GM04504 (cell line): Measurements from ENCODE around the gene UCHL5.
"Not testable (repeated sequence)": the region's sequence is repeated elsewhere in the genome, so short reads cannot be mapped to it uniquely, and the experiment has no call there.

ENCODE experiments used
- DNase-seq: peaks from one replicate; pipeline ENCODE4 v3.0.0-alpha.2; 2012; ENCODE audit warnings: low read depth

UCHL5 gene

DNA sequence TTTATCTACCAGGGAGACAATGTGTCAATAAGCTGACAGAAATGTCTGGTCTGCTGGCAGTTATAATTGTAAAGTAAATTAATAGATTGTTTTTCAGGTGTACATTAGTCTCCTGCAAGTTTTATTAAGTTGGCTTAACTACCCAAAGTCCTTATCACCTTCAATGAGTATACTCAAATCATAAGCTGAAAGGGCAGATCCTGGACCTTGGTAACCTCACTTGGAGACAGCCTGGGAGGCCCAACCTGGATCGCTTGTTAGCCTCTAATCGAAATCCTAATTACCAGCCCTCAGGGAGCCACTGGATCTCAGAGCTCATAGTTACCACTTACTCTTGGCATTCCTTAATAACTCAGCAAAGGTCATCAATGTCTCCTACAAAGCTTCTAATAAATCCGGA is 49.7 kb downstream of the UCHL5 start:
- DNase-seq, result no peak

DNA sequence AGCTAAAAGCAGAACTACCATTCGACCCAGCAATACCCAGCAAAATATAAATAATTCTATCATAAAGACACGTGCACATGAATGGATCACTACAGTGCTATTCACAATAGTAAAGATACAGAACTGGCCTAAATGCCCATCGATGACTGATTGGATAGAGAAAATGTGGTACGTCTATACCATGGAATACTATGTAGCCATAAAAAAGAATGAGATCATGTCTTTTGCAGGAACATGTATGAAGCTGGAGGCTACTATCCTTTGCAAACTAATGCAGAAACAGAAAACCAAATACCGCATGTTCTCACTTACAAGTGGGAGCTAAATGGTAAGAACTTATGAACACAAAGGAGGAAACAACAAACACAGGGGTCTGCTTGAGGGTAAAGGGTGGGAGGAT is 53.4 kb downstream of the UCHL5 start:
- DNase-seq, result no peak

DNA sequence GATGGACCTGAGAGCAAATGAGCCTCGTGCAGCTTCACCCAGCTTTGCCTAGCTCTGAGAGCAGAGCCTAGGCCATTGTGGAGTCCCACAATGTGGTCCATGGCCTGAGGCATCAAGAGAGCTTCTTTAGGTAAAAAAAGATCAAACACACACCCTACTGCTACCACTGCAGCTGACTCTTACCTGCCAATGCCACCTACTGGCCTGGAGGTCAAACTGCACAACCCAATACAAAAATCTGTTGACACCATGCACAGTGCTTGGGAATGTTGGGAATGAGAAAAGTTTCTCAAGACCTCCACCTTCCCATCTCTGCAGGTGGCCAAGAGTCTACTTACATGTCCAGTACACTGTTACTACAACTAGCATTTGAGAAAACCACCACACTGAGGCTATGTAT is 60.6 kb downstream of the UCHL5 start:
- DNase-seq, result no peak

DNA sequence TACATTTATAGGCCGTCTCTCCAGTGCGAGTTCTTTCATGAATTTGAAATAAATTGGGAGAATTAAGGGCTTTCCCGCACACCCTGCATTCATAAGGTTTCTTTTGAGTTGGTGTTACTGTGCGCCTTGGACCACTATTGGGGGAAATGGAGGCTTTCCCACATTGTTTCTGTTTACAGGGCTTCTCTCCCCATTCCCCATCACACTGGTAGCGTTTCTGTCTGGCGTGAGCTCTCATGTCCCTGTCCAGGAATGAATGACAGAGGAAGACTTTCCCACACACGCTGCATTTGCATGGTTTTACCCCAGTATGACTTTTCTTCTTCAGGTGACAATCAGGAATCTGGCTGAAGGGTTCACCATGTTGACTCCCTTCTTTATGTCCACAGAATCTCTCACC is 65.0 kb downstream of the UCHL5 start:
- no peak for DNase-seq

DNA sequence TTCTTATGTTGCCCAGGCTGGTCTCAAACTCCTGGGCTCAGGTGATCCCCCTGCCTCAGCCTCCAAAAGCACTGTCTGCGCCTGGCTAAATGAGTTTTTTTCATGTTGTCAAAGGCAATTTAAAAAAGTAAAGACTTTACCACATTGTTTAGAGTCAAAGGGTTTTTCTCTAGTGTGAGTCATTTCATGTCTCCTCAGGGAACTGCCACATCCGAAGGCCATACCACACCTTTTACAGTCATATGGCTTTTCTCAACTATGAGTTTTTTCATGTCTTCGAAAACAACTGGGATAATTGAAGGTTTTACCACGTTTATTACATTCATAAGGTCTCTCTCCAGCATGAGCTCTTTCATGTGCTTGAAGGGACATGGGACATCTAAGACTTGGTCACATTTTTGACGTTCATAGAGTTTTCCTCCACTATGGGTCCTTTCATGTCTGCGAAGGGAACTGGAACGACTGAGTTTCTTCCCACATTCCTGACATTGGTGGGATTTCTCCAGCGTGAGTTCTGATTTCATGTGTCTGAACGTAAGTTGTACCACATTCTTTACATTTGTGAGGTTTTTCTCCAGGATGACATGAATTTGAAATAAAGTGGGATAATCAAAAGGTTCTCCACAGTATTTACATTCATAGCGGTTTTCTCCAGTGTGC is 65.6 kb downstream of the UCHL5 start:
- DNase-seq, result no peak

DNA sequence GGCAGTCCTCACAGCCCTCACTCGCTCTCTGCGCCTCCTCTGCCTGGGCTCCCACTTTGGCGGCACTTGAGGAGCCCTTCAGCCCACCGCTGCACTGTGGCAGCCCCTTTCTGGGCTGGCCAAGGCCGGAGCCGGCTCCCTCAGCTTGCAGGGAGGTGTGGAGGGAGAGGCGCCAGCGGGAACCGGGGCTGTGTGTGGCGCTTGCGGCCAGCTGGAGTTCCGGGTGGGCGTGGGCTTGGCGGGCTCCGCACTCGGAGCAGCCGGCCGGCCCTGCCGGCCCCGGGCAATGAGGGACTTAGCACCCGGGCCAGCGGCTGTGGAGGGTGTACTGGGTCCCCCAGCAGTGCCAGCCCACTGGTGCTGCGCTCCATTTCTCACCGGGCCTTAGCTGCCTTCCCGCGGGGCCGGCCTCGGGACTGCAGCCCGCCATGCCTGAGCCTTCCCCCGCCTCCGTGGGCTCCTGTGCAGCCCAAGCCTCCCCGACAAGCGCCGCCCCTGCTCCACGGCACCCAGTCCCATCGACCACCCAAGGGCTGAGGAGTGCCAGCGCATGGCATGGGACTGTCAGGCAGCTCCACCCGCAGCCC is 72.3 kb downstream of the UCHL5 start:
- DNase-seq, result not testable (repeated sequence)

DNA sequence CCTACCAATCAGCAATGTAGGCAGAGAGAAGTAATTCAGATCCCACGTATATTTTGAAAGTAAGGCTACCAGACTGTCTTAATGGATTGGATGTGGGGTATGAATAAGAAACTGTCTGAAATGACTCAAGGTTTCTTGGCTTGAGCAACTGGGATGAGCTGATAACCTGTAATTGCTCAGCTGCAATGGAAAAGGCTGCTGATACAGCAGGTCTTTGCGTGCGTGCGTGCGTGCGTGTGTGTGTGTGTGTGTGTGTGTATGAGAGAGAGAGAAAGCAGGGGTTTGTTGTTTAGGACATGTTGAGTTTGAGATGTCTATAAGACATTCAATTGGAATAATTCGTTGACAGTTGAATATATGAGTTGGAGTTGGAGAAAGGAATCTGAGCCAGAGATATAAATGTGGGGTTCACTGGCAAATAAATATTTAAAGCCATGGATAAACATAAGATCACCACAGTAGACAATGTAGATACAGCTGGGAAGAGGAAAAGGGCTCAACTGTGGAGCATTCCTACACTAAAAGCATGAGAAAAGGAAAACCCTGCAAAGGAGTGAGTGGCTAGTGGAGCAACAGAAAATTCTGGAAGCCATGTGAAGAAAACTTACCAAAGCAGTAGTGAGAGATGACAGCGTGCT is 72.9 kb downstream of the UCHL5 start:
- DNase-seq, result no peak

DNA sequence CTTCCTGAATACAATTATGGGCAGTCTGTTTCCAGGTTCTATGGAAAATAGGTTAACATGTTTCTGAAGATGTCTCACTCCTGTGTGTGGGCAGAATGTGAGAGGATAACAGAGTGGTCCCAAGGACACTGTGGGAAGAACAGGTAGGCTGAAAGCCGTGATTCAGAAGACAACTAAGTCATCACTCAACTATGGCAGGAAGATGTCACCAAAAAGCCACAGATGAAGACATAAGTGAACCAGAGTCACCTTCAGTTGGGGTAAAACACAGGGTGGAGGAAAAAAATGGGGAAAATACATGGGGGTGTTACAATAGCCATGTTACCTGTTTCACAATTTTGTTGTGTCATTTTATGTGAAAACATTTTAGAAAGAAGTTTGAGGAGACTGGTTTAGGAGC is 75.1 kb downstream of the UCHL5 start:
- DNase-seq, result no peak

DNA sequence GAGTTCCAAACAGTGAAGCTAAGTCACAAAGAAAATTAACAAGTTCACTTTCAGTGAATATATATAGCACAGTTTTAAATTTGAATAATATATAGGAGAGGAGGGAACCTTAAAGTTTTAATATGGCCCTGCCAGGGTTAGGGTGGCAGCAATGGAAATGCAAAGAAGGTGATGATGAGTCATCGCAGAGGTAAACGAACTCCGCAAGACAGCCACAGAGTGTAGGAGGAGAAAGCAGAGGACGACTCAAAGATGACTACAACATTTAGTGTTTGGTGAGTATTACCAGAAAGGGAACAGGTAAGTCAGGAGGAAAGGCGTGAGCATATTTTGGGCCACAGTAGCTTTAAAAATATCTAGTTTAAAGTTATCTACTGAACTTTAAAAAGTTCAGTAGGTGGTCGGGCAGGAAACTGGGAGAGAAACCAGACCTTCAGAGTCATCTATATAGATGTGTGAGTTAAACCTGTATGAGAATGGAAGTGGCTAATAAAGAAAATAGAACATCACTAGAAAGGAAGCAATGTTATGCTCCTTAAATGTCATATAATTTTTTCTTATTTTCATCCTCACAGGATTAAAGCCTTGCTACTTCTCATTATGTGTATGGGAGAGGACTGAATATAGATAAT is 75.7 kb downstream of the UCHL5 start:
- DNase-seq, result no peak

DNA sequence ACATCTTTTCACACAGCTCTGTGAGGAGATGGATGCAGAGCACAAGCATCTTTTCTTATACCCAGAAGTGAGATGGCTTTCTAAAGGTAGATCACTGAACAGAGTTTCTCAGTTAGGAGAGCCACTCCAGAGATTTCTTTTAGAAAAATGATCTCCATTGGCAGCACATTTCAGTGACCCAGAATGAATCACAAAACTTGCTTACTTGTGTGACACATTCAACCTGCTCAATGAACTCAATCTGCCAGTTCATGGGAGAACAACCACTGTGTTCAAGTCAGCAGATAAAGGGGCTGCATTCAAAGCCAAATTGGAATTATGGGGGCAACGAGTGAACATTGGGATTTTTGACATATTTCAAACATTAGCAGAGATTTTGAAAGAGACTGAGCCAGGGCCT is 78.3 kb downstream of the UCHL5 start:
- DNase-seq, result no peak

DNA sequence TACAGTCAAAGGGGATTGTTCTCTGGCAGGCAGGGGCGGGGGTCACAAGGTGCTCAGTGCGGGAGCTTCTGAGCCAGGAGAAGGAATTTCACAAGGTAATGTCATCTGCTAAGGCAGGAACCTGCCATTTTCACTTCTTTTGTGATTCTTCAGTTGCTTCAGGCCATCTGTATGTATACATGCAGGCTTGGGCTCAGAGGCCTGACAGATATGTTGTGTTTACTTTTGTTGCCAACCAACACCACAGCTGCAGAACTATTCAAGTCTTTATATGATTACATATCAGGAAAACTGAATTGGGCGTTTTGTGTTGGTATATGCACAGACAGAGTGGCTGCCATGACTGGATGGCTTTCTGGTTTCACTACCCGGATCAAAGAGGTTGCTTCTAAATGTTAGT is 78.8 kb downstream of the UCHL5 start:
- DNase-seq, result not testable (repeated sequence)

DNA sequence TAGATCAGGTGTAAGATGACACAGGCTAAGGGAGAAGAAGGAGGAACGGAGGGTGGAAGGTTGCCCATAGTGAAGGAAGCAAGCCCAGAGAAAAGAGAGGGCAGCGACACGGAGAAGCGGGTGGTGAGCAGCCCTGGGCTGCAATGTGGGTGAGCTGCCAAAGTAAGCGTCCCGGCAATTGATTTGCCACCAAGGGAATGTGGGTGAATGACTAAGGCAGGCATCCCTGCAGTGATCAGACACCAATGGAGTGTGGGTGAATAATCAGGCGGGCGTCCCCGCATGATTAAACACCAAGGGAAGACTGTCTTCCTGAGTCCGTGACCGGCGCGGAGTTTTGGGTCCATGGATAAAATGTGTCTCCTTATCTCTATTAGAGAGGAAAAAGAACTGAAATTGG is 79.6 kb downstream of the UCHL5 start:
- no peak for DNase-seq

DNA sequence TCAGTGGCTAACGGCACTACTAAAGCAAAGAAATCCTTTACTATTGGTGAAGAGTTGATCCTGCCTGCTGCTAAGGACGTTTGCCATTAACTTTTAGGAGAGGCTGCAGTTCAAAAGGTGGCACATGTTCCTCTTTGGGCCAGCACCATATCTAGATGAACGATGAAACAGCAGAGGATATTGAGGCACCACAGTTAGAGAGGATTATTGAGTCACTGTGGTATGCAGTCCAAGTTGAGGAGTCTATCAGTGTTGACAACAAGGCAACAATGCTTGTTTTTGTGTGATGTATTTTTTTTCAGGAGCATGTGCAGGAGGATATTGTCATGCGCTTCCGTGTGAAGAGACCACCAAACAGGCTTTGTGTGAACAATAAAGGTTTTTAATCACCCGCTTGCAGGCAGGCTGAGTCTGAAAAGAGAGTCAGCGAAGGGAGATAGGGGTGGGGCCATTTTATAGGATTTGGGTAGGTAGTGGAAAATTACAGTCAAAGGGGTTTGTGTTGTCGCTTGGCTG is 80.9 kb downstream of the UCHL5 start:
- no peak for DNase-seq

DNA sequence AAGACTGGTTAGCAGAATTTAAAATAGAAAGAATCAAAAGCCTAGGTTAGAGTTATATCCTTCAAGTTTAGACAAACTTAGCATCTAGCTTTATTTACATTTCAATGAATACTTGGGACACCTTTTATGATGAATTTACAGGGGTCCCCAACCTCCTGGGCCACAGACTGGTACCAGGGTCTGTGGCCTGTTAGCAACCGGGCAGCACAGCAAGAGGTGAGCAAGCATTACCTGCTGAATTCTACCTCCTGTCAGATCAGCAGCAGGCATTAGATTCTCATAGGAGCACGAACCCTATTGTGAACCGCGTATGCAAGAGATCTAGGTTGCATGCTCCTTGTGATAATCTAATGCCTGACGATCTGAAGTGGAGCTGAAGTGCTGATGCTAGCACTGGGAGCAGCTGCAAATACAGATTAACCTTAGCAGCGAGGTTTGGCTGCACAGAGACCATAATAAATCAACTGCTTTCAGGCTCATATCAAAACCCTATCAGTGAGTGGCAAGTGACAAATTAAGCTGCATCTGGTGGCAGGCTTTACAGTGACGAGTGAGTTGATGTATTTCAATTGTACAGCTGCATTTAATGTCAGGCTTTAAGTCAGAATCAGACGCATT is 82.0 kb downstream of the UCHL5 start:
- no peak for DNase-seq

DNA sequence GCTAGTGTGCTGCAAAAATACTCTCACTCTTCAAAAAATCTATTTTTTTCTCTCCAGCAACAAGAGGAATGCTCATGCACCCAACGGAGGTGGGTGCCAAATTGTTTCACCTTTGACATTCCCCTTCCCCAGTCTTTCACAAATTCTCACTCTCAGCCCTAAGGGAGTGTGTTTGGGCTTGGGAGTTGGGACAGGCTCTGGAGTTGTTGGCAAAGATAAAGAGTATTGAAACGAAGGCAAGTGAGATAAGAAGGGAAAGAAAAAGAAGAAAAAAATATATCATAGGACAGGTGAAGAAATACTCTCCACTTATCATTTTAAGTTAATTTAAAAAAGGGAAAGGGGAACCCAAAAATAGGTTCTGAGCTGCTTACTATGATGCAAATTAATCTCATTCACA is 82.6 kb downstream of the UCHL5 start:
- no peak for DNase-seq

DNA sequence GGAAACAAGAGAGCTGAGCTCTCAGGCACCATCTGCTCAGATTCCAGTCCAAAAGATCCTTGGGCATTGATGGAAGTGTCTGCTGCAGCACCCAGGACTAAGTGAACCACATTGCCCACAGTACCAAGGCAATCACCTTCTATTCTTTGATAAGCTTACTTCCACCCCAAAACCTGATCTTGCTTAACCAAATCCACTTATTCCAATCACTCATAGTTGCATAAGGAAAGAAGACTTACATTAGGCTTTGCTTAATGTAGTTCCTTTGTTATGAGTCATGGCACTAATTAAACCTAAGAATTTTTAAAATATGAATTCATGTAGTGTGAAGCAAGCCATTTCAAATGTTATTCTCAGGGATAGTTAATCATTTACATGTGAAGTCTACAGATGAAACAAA is 84.5 kb downstream of the UCHL5 start:
- DNase-seq, result no peak

DNA sequence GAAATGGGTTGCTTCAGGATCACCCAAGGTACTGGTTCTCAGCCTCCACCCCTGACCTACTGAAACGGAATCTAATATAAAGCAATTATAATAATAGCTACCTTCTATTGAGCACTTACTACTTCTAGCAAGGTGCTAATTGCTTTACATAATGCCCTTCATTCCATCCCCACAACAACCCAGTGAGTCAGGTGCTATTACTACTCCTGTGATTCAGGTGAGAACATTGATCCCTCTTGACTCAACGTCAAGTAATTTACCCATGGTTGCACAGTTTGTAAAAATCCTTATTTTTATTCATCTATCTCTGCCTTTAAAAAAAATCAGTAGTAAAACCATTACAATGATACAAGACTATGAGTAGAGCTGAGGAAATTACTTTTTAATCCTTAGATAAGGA is 85.2 kb downstream of the UCHL5 start:
- no peak for DNase-seq

DNA sequence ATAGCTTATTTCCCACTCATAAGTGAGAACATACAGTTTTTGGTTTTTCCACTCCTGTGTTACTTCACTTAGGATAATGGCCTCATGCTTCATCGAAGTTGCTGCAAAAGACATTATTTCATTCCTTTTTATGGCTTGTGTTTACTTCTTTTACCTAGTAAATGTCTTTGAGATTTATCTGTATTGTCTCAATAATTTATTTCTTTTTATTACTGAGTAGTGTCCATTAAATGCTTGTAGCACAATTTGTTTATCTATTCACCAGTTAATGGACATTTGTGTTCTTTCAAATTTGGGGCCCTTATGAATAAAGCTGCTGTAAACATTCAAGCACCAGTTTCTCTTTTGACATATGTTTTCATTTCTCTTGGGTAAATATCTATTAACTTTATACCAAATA is 86.0 kb downstream of the UCHL5 start:
- DNase-seq, result no peak

DNA sequence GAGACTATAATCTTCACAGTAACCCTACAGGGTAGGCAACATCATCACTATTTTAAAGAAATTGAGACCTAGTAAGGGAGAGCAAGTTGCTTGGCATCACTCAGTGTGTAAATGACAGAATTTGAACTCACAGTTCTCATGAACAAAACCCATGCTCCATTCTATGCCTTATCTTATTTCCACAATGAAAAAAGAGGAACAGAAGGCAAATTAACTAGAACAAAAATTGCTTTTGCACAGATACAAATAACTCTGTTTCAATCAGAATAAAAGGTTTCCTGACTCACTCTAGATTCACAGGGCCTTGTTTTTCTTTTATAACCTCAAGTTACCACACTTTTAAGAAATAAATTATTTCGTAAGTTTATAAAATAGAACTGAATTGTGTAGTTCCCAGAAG is 90.1 kb downstream of the UCHL5 start:
- DNase-seq, result no peak

DNA sequence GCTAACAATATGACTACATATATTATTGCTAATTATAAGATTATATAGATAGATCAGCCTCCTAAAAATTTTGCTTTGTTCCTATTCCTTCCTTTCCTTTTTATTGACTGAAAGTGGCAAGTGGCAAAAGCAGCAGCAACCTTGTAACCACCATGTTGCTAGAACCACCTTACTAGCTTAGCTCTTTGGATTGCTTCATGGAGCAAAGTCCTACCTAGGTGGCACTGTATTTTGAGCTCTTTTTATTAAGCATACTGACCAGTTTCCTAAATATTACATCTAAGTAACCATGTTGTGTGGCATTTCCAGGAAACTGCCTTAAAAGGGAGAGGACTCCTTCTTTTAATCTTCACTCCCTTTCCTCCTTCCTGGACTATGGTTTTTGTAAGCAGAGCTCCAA is 90.8 kb downstream of the UCHL5 start:
- DNase-seq, result no peak

DNA sequence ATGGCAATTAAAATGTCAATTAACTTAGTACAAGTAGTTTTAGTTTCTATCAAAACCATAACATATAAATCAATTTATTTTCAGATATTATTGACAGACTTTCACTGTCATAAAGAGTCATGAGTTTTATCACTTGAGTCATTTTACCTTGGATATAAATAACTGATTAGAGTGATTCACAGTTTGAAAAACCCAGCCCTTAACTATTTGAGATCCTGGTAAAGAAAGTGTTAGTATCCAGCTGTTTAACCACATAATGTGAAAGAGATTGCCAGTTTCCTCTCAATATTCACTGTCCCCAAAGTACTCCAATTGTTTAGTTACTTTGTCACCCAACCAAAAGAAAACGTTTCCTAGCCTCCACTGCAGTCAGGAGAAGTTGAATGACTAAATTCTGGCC is 91.3 kb downstream of the UCHL5 start:
- DNase-seq, result no peak

DNA sequence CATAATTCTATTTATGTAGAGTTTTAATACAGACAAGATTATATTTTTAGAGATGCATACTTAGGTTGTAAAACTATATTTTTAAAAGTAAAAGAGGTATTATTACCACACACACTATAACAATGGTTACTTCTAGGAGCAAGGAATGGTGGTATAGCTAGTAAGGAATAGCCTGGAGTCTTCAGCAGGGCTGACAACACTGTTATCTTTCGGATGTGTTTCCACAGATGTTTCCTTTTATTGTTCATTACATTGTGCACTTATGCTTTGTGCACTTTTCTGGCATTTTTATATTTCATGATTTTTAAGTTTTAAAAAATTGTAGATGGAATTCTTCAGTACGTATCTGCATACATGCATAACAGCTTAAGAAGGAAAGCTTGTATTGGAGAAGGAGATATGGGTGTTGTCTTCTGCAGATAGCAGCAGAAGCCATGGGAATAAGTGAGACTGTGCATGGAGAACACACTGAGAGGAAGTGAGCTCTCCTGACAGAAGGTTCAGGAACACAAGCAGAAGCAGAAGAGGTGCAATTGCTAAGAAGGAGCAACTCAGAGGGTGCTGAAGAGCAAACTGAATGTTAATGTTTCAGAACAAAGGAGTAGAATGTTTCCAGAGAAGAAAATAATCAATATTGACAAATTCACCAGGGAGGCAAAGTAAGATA is 91.8 kb downstream of the UCHL5 start:
- no peak for DNase-seq
